ENCODE measurements around the gene UFSP2.
"Not testable (repeated sequence)": the region's sequence is repeated elsewhere in the genome, so short reads cannot be mapped to it uniquely, and the experiment has no call there.

The UFSP2 gene

DNA sequence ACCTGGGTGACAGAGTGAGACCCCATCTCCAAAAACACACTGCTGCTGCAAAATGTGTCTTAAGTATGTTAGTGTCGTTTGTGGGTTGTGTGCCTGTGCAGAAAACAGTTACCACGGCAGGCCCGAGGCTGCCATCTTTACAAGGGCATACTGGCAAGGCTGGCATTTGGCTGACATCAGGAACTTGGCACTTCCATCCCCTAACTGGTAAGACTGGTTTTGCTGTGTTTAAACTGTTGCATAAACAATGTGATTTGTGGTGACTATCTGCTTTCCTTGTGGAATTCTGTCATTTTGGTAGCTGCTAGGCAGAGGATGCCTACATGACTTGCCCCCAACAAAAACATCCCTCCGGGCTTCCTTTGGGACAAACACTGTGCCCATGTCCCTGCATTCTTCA lies 42.3 kb downstream of the UFSP2 start:
- H3K4me1 ChIP-seq (ENCODE audit: insufficient read depth, low read length), result 0 out of 2 replicates have a peak, but pooled peaks cover 4% of the 10 kb centered on the region
- no peaks in the 10 kb centered on the region for H3K9me3 ChIP-seq (ENCODE audit: control insufficient read depth, insufficient read depth, low read length)
- no peaks in the 10 kb centered on the region for H3K36me3 ChIP-seq (ENCODE audit: insufficient read depth, low read length)
- no peak overlapping the region for H3K9ac ChIP-seq (ENCODE audit: low read depth, low read length)

GRCh38 chr4:185382754-185383153 lies 43.0 kb downstream of the UFSP2 start:
- no peak overlapping the region for H3K9ac ChIP-seq (ENCODE audit: low read depth, low read length)
- H3K4me1 ChIP-seq (ENCODE audit: insufficient read depth, low read length), result 0 out of 2 replicates have a peak, but pooled peaks cover 4% of the 10 kb centered on the region
- 0 out of 2 replicates have a peak, but pooled peaks cover 5% of the 10 kb centered on the region for H3K36me3 ChIP-seq (ENCODE audit: insufficient read depth, low read length)
- no peaks in the 10 kb centered on the region for H3K9me3 ChIP-seq (ENCODE audit: control insufficient read depth, insufficient read depth, low read length)

DNA sequence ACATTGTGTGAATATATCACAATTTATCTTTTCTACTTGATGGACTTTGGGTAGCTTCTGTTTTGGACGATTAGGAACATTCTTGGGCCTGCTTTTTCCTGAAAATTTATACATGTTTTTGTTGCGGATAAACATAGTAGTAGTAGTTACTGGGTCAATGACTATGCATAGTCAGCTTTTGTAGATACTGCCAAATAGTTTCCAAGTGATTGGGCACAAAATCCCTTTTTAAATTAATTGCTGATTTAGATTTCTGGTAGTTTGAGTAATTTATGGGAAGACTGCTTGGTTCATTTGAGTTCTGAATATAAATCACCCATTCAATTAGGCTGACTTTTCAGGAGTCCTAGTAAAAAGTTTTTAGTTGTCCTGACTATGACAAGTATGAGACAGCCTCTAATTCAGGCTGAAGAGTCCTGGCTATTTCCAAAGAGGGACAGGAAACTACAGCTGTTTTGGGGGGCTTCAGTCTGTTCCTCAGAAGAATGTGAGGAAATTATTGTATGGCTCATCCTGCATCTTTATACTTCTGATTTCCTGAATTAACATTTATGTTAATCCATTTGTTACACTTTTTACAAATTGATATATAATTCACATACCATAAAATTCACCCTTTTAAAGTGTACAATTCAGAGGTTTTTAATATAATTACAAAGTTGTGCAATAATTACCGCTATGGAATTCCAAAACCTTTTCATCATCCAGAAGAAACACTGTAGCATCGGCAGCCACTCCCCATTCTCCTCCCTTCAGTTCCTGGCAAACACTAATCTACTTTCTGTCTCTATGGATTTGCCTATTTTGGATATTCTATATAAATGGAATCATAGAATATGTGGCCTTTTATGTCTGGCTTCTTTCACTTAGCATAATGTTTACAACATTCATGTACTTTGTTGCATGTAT lies 44.2 kb downstream of the UFSP2 start:
- Histone ChIP-seq H3K4me1 (ENCODE audit: insufficient read depth, low read length) (0 out of 2 replicates have a peak, but pooled peaks cover 4% of the 10 kb centered on the region), H3K9me3 (ENCODE audit: control insufficient read depth, insufficient read depth, low read length) (no peaks in the 10 kb centered on the region), H3K36me3 (ENCODE audit: insufficient read depth, low read length) (0 out of 2 replicates have a peak, but pooled peaks cover 5% of the 10 kb centered on the region), H3K9ac (ENCODE audit: low read depth, low read length) (no peak overlapping the region)

DNA sequence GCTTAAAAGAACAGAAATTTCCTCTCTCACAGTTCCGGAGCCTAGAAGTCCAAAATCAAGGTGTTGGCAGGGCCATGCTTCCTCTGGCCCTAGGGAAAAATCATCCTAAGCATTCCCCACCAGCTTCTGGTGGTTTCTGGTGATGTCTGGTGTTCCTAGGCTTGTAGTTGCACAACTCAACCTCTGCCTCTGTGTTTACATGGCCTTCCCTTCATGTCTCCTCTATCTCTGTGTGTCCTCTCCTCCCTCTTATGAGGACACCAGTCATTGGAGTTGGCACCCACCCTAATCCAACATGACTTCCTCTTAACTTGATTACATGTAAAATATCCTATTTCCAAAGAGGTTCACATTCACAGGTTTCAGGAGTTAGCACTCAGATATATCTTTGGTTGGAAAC lies 45.4 kb downstream of the UFSP2 start:
- H3K9ac ChIP-seq (ENCODE audit: low read depth, low read length), result no peak overlapping the region
- 0 out of 2 replicates have a peak, but pooled peaks cover 5% of the 10 kb centered on the region for H3K36me3 ChIP-seq (ENCODE audit: insufficient read depth, low read length)
- H3K9me3 ChIP-seq (ENCODE audit: control insufficient read depth, insufficient read depth, low read length), result no peaks in the 10 kb centered on the region
- H3K4me1 ChIP-seq (ENCODE audit: insufficient read depth, low read length), result 0 out of 2 replicates have a peak, but pooled peaks cover 4% of the 10 kb centered on the region

DNA sequence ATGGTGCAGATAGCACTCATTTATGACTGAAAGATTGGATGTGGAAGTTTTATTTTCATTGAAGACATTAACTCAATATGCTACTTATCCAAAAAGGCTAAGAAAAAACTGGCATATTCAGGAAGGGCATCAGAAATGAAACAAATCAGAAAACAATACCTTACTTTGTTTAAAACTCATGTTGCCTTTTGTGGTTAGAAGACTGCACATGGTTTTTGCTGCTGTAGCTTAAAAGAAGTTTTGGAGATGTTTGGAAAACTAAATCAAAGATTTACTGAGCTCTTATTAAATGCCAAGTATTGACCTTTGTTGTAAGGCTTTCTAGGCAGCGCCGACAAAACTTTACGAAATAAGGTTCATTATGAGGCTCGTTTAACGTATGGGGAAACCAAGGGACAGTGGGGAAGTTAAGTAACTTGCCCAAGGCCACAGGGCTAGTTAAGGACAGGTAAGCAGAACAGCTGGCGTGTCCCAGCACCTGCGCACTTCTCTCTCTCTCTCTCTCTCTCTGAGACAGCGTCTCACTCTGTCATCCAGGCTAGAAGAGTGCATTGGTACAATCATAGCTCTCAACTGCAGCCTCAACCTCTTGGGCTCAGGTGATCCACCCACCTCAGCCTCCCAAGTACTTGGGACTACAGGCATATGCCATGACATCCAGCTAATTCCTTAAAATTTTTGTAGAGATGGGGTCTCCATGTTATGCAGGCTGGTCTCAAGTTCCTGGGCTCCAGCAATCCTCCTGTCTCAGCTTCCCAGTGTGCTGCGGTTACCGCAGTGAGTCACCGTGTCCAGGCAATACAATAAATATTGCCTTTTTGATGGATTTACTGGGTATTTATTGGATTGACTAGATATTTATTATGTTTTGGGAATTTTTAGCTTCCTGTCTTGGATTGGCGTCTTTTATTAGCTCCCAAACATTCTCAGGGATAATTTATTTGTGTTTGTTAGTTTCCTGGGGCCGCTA lies 46.2 kb downstream of the UFSP2 start:
- 0 out of 2 replicates have a peak, but pooled peaks cover 4% of the 10 kb centered on the region for H3K4me1 ChIP-seq (ENCODE audit: insufficient read depth, low read length)
- H3K9ac ChIP-seq (ENCODE audit: low read depth, low read length), result no peak overlapping the region
- H3K36me3 ChIP-seq (ENCODE audit: insufficient read depth, low read length), result 0 out of 2 replicates have a peak, but pooled peaks cover 5% of the 10 kb centered on the region
- H3K9me3 ChIP-seq (ENCODE audit: control insufficient read depth, insufficient read depth, low read length), result no peaks in the 10 kb centered on the region

GRCh38 chr4:185378264-185378663 lies 47.5 kb downstream of the UFSP2 start:
- 0 out of 2 replicates have a peak, but pooled peaks cover 5% of the 10 kb centered on the region for H3K36me3 ChIP-seq (ENCODE audit: insufficient read depth, low read length)

DNA sequence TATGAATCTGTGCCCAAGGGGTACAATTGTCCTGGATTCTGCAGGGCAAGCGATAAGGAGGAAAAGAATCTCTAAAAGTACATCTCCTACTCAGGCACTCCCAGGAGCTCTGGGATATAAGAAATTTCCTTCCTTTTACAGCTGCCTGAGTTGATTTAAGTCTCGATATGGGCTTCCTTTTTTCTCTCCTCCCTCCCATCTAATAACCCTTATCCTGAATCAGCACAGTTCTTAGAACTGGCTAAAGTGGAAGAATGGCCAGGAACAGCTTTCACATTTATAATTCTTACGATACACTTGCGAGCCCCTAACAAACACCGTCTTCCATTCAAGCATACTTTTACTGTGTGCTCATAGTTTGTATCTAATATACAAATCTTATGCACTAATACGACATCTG lies 51.2 kb downstream of the UFSP2 start:
- 0 out of 2 replicates have a peak, but pooled peaks cover 5% of the 10 kb centered on the region for H3K36me3 ChIP-seq (ENCODE audit: insufficient read depth, low read length)
- no peaks in the 10 kb centered on the region for H3K4me1 ChIP-seq (ENCODE audit: insufficient read depth, low read length)
- no peaks in the 10 kb centered on the region for H3K9me3 ChIP-seq (ENCODE audit: control insufficient read depth, insufficient read depth, low read length)
- no peak overlapping the region for H3K9ac ChIP-seq (ENCODE audit: low read depth, low read length)

More at GRCh38 chr4:185378264-185378663, 47.5 kb downstream of the UFSP2 start:
- no peaks in the 10 kb centered on the region for H3K9me3 ChIP-seq (ENCODE audit: control insufficient read depth, insufficient read depth, low read length)
- no peak overlapping the region for H3K9ac ChIP-seq (ENCODE audit: low read depth, low read length)
- H3K4me1 ChIP-seq (ENCODE audit: insufficient read depth, low read length), result no peaks in the 10 kb centered on the region

DNA sequence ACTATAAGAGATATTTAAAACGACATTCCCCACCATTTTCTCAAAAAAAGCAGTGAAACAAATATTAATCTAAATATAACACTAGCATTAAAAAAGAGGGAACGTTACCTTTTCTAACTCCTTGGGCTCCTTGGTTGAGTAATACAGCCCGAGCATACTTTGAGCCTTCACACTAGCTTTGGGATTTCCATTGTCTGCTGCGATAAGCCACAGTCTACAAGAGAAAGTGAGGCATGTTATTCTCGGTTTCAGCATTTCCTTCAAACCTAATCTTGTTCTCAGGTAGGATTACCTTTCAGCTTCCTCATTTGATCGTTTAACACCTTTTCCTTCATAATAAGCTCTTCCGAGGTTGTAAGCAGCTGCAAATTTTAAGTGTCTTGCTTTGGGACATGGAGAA lies 51.7 kb downstream of the UFSP2 start:
- Histone ChIP-seq H3K4me1 (ENCODE audit: insufficient read depth, low read length) (no peaks in the 10 kb centered on the region), H3K9ac (ENCODE audit: low read depth, low read length) (no peak overlapping the region), H3K36me3 (ENCODE audit: insufficient read depth, low read length) (0 out of 2 replicates have a peak, but pooled peaks cover 5% of the 10 kb centered on the region), H3K9me3 (ENCODE audit: control insufficient read depth, insufficient read depth, low read length) (no peaks in the 10 kb centered on the region)

- H3K36me3 ChIP-seq (ENCODE audit: insufficient read depth, low read length), result no peaks in the 10 kb centered on the region
- no peaks in the 10 kb centered on the region for H3K9me3 ChIP-seq (ENCODE audit: control insufficient read depth, insufficient read depth, low read length)
- H3K9ac ChIP-seq (ENCODE audit: low read depth, low read length), result no peak overlapping the region
- H3K4me1 ChIP-seq (ENCODE audit: insufficient read depth, low read length), result no peaks in the 10 kb centered on the region
These were observed 54.1 kb downstream of the UFSP2 start for GRCh38 chr4:185371702-185372101.

- Histone ChIP-seq H3K9me3 (ENCODE audit: control insufficient read depth, insufficient read depth, low read length) (no peaks in the 10 kb centered on the region), H3K9ac (ENCODE audit: low read depth, low read length) (no peak overlapping the region), H3K4me1 (ENCODE audit: insufficient read depth, low read length) (no peaks in the 10 kb centered on the region), H3K36me3 (ENCODE audit: insufficient read depth, low read length) (no peaks in the 10 kb centered on the region)
These were observed 55.4 kb downstream of the UFSP2 start for GRCh38 chr4:185370268-185370949.

- no peaks in the 10 kb centered on the region for H3K9me3 ChIP-seq (ENCODE audit: control insufficient read depth, insufficient read depth, low read length)
- no peaks in the 10 kb centered on the region for H3K4me1 ChIP-seq (ENCODE audit: insufficient read depth, low read length)
- no peak overlapping the region for H3K9ac ChIP-seq (ENCODE audit: low read depth, low read length)
- H3K36me3 ChIP-seq (ENCODE audit: insufficient read depth, low read length), result no peaks in the 10 kb centered on the region
These were observed 56.0 kb downstream of the UFSP2 start for GRCh38 chr4:185369731-185370130.

DNA sequence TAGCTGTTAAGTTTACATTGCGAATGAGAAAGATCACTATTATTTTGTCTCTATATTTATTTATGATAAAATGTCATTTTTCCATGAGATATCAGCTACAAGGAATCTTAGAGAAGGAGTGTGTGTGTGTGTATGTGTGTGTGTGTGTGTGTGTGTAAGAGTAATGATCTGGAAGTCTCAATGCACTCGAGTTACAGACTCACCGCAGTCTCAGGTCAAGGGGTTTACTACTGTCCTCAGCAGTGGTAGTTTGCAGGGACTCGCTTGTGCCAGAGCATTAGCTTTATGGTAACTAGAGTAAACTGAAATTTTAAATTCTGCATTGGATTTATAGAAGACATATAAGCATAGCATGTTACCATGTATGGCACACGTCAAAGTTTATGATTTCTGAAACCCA lies 60.9 kb downstream of the UFSP2 start:
- Histone ChIP-seq H3K4me1 (ENCODE audit: insufficient read depth, low read length) (no peaks in the 10 kb centered on the region), H3K9me3 (ENCODE audit: control insufficient read depth, insufficient read depth, low read length) (no peaks in the 10 kb centered on the region), H3K9ac (ENCODE audit: low read depth, low read length) (no peak overlapping the region), H3K36me3 (ENCODE audit: insufficient read depth, low read length) (no peaks in the 10 kb centered on the region)

- H3K4me1 ChIP-seq (ENCODE audit: insufficient read depth, low read length), result no peaks in the 10 kb centered on the region
- H3K9ac ChIP-seq (ENCODE audit: low read depth, low read length), result no peak overlapping the region
- no peaks in the 10 kb centered on the region for H3K36me3 ChIP-seq (ENCODE audit: insufficient read depth, low read length)
- H3K9me3 ChIP-seq (ENCODE audit: control insufficient read depth, insufficient read depth, low read length), result no peaks in the 10 kb centered on the region
These were observed 62.5 kb downstream of the UFSP2 start for GRCh38 chr4:185363251-185363650.

GRCh38 chr4:185362570-185362969 lies 63.2 kb downstream of the UFSP2 start:
- H3K9me3 ChIP-seq (ENCODE audit: control insufficient read depth, insufficient read depth, low read length); H3K36me3 ChIP-seq (ENCODE audit: insufficient read depth, low read length); H3K9ac ChIP-seq (ENCODE audit: low read depth, low read length); H3K4me1 ChIP-seq (ENCODE audit: insufficient read depth, low read length): not testable (repeated sequence)
